SHP77 treated with DMSO at 0.1 percent for 48 hours (cell line): ENCODE results near the gene SHISA6.

ENCODE experiments used
- DNase-seq: peaks from one replicate; lab custom pipeline; 2025; lab: John Stamatoyannopoulos, UW

Gene SHISA6

DNA sequence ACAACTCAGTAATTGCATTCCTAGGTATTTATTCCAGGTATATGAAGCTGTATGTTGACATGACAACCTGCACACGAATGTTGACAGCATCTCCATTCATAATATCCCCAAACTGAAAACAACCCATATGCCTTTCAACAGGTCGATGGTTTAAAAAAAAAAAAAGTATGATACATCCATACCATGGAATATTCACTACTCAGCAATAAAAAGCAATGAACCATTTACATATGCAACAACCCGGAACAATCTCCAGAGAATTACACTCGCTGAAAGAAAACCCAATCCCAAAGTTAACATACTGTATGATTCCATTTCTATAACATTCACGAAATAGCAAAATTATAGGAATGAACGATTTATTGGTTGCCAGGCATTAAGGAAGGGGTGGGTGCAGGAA, 304.0 kb downstream of the SHISA6 start:
- no peak for DNase-seq

- no peak for DNase-seq
Measured at GRCh38 chr17:11545696-11546095, 304.7 kb downstream of the SHISA6 start.

DNA sequence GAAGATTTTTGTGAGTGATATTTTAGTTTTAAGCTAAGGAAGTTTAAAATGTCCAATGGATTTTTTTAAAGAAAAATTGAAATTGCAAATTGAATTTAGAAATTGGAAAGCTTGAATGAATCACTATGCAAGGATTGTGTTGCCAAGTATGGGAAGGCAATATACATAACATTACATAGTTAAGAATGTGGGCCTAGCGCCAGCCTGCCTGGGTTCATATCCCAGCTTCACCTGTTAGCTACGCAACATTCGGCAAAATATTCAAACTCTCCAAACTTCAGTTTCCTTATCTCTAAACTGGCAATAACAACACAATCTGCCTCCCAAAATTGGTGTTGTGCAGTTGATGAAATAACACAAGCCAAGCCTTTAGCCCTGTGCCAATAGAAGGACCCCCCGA, 306.8 kb downstream of the SHISA6 start:
- DNase-seq, result no peak

- no peak for DNase-seq
Measured at GRCh38 chr17:11548398-11548797, 307.4 kb downstream of the SHISA6 start.

DNA sequence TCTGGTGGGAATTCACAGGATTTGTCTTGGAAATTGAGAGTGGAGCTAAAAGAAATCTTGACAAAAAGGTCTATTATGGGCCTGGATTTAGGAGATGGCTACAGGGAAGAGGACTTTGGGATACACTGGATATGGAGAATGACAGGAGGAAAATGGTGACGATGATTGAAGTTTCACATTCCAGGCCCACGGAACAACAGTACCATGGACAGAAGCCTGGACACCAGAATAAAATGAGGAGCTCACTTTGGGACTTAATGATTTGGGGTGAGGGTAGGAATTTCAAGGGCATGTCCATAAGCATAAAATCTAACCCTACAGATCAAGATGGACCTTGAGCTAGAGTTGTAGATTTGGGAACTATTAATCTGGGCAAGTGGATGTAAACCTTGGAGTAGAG, 309.4 kb downstream of the SHISA6 start:
- no peak for DNase-seq

DNA sequence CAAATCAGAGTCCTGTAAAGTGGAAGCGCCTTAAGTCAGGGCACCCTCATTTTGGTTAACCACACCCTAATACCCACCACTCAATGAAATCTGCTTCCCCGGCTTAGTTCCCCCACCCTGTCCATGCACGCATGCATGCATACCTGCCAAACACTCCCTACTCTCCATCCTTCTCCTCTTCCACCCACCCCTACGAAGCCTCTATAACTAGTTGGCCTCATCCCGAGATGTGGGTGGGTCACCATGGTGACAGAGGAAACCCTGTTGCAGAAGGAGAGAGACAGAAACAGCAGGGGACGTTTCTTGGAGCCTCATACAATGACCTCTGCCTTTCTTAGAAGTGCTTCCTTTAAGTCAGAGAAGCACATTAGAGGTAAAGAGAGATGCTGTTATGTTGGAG, 310.4 kb downstream of the SHISA6 start:
- DNase-seq, result no peak

- DNase-seq, result no peak
Measured at GRCh38 chr17:11553135-11553534, 312.1 kb downstream of the SHISA6 start.

DNA sequence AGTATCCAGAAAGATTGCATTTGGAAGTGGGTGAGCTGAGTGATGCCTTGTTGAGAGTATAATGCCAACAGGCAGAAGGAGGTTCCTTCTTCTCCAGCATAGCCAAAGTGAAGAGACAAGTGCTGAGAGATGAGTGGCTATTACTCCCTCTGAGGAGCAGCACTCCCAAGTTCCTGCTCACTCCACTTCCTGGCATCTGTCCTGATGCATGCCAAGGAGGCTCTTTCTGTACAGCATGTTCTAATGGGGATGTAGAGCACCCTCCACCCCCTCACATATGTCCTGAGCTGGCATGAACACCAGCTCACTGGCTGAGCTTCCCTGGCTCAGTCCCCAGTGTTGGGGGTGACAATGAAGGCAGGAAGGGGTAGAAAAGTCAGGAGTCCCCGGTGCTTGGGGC, 313.0 kb downstream of the SHISA6 start:
- DNase-seq, result no peak

DNA sequence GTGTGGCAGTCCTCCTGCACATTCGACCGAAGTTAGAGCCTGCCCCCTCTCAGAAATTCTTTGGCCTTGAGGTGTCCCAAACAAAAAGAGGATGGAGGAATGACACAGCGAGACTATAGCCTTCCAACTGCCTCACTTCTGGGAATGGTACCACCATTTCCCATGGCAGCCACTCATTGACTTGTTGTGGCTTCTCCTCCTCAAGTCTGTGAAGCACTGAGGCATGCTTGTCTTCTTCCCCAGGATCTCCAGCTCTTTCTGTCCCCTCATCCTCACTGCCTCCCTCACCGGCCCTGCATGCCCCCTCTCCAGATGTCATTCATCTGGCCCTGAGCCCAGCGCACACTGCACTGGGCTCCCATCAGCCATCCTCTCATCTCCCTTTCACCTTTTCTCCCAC, 313.5 kb downstream of the SHISA6 start:
- DNase-seq, result no peak

- no peak for DNase-seq
Measured at GRCh38 chr17:11555530-11555929, 314.5 kb downstream of the SHISA6 start.

DNA sequence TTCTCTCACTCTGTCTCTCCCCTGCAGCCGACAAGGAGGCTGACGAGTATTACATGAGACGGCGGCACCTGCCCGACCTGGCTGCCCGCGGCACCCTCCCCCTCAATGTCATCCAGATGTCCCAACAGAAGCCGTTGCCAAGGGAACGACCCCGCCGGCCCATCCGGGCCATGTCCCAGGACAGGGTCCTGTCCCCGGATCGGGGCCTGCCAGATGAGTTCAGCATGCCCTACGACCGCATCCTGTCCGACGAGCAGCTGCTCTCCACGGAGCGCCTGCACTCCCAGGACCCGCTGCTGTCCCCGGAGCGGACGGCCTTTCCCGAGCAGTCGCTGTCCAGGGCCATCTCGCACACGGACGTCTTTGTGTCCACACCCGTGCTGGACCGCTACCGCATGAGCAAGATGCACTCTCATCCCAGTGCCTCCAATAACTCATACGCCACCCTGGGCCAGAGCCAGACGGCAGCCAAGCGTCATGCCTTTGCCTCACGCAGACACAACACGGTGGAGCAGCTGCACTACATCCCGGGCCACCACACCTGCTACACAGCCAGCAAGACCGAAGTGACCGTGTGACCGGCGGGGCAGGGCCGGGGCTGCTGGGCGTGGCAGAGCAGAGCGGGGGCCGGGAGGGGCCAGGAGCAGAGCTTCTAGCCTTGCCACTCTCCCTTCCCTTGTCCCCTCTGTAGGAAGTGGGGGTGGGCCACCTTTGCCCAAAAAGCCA, 316.9 kb downstream of the SHISA6 start:
- no peak for DNase-seq

- no peak for DNase-seq
Measured at GRCh38 chr17:11558681-11559234, 317.7 kb downstream of the SHISA6 start.

- no peak for DNase-seq
Measured at GRCh38 chr17:11559601-11560000, 318.6 kb downstream of the SHISA6 start.

- DNase-seq, result no peak
Measured at GRCh38 chr17:11561281-11561680, 320.3 kb downstream of the SHISA6 start.

- no peak for DNase-seq
Measured at GRCh38 chr17:11561702-11562101, 320.7 kb downstream of the SHISA6 start.

DNA sequence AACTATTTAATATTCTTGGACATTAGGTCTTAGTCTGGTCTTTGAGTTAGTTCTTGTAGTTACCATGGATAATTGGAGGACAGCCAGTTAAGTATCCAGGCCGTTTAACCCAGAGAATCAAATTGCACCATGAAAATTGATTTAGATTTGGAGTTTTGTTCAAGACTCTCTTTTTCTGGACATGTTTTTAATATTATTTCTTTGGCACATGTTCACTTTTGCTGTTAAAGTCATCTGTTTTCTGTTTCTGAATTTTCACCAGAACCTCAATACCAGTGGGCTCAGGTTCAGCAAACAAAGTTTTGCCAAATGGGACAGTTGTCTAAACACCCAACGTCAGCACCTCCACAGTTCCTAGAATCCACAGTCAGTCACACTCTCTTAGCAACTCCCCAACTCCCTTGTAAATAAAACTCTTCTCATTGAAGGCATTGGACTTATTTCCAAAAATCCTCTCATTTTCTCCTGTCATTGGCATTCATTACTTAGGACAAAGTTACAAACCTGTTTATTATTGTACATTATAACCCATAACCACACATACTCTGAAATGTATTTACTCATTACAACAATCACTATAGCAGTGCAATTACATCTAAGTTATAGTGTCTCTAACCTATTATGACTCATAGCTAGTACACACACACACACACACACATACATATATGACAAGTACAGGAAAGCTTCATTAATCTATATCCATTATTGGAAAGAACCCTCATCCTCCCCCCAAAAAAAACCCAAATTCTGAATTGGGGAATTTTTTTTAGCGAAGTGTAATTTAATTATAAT, 323.8 kb downstream of the SHISA6 start:
- DNase-seq, result no peak

DNA sequence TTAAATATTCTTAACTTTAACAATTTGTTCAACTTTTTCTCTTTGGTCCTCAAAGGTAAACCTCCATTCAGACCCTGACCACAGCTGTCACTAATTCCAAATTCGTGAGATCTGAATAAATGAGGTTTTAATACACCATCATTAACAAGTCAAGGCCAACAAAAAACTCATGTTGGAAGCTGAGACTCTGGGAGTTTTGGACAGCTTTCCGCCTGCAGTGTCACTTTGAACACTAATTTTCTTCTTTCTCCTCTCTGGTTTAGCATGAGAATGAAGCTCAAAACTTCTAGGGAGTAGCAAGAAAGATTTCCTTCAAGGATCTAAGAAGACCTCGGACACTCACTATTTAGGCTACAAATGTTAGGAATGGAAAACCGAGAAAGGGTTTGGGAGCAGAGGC, 324.6 kb downstream of the SHISA6 start:
- DNase-seq, result no peak

GRCh38 chr17:11578998-11579397, 338.0 kb downstream of the SHISA6 start:
- no peak for DNase-seq

DNA sequence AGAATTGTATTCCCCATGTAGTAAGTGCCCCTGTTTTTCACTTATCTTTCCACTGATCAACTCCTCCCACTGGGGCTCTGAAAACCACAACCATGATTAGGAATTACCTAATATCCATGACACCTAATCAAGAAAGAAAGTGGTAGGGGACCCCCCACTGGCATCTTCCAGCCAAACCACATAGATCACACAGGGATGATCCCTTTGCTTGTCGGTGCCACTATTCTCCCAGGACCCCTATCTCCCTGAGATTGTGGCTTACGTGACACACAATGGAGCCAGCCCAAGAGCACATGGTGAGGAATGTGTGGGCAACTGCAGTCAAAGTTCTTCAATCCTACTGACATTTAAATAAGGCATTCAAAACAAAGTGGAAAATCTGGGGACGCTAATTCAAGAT, 339.7 kb downstream of the SHISA6 start:
- DNase-seq, result no peak

GRCh38 chr17:11582217-11582616, 341.2 kb downstream of the SHISA6 start:
- no peak for DNase-seq

GRCh38 chr17:11583306-11583992, 342.4 kb downstream of the SHISA6 start:
- no peak for DNase-seq

DNA sequence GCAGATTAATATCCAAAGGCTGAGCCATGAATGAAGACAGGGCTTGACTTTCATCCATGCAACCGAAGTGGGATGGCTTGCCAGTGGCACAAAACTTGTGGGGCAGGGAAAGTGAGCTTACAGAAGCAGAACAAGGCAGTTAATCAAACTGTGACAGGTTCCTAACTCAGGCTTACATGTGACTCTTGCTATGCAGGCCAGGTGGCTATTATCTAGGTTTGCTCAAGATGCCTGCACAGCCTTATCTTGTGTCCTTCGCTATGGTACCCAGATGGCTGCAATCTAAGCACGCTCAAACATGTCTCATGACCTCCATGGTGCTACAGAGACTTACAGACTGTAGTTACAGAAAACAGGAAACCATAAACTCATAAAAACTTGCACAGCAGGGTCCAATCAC, 348.7 kb downstream of the SHISA6 start:
- DNase-seq, result no peak
